ENCODE measurements around the gene SHH. TPM values are rescaled to one million over a fixed set of nuclear protein-coding genes. Genes with fewer than 3 reads are reported as not detected.

SHH gene
- total and polyA plus RNA-seq, 2 donors (not counting 1 experiment from before 2014, with no cell fraction given): under 0.01 TPM; not detected in 1

GRCh38 chr7:155831807-155832524 lies 19.7 kb upstream of the SHH start:
- H3K9ac ChIP-seq (ENCODE audit: insufficient read depth, low read length): no peak overlapping the region
- no peaks in the 10 kb centered on the region for H3K4me1 ChIP-seq (ENCODE audit: control insufficient read depth, extremely low read depth, insufficient read depth, low read length)
- H3K27ac ChIP-seq (ENCODE audit: insufficient read depth, low read length): no peak overlapping the region
- peak in 1 of 2 donors; percentile 12 for DNase-seq (ENCODE audit: low read depth in 2 of 2)
- no peak overlapping the region for H2AFZ ChIP-seq (ENCODE audit: low read length)
- H3K36me3 ChIP-seq (ENCODE audit: control insufficient read depth, insufficient read depth, low read length): no peaks in the 10 kb centered on the region
- H4K20me1 ChIP-seq (ENCODE audit: control insufficient read depth, extremely low read depth, insufficient read depth, low read length): no peaks in the 10 kb centered on the region
- H3K4me3 ChIP-seq (replicated peaks in 1 of 4; ENCODE audit: control extremely low read depth in 1 of 4, insufficient read depth in 1 of 4, low read depth in 3 of 4, low read length in 4 of 4): no peak overlapping the region
- no peaks in the 10 kb centered on the region for H3K79me2 ChIP-seq (ENCODE audit: control insufficient read depth, insufficient read depth, low read length)
- TF ChIP-seq EZH2 (IDR thresholded peaks at IDR 0.05; ENCODE audit: low read length, missing control alignments): no peak
- TF ChIP-seq, protein P1, sequence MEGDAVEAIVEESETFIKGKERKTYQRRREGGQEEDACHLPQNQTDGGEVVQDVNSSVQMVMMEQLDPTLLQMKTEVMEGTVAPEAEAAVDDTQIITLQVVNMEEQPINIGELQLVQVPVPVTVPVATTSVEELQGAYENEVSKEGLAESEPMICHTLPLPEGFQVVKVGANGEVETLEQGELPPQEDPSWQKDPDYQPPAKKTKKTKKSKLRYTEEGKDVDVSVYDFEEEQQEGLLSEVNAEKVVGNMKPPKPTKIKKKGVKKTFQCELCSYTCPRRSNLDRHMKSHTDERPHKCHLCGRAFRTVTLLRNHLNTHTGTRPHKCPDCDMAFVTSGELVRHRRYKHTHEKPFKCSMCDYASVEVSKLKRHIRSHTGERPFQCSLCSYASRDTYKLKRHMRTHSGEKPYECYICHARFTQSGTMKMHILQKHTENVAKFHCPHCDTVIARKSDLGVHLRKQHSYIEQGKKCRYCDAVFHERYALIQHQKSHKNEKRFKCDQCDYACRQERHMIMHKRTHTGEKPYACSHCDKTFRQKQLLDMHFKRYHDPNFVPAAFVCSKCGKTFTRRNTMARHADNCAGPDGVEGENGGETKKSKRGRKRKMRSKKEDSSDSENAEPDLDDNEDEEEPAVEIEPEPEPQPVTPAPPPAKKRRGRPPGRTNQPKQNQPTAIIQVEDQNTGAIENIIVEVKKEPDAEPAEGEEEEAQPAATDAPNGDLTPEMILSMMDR (conservative IDR thresholded peaks at IDR 0.05 in 1 of 2, IDR thresholded peaks at IDR 0.05 in 1 of 2; ENCODE audit: low read depth in 1 of 2, low read length in 2 of 2): no peak
- H3K9me3 ChIP-seq (ENCODE audit: control insufficient read depth, insufficient read depth, low read depth, low read length): no peaks in the 10 kb centered on the region
- H3K4me2 ChIP-seq (ENCODE audit: extremely low read depth, insufficient read depth, low read length): no peak overlapping the region
- H3K27me3 ChIP-seq (ENCODE audit: control insufficient read depth, insufficient read depth, low read length): no peaks in the 10 kb centered on the region

- H4K20me1 ChIP-seq (ENCODE audit: control insufficient read depth, extremely low read depth, insufficient read depth, low read length): no peaks in the 10 kb centered on the region
- TF ChIP-seq EZH2 (IDR thresholded peaks at IDR 0.05; ENCODE audit: low read length, missing control alignments): no peak
- TF ChIP-seq, protein P1 (conservative IDR thresholded peaks at IDR 0.05 in 1 of 2, IDR thresholded peaks at IDR 0.05 in 1 of 2; ENCODE audit: low read depth in 1 of 2, low read length in 2 of 2): no peak
- H3K4me2 ChIP-seq (ENCODE audit: extremely low read depth, insufficient read depth, low read length): no peak overlapping the region
- no peak overlapping the region for H3K9ac ChIP-seq (ENCODE audit: insufficient read depth, low read length)
- H3K9me3 ChIP-seq (ENCODE audit: control insufficient read depth, insufficient read depth, low read depth, low read length): no peaks in the 10 kb centered on the region
- H3K36me3 ChIP-seq (ENCODE audit: control insufficient read depth, insufficient read depth, low read length): no peaks in the 10 kb centered on the region
- H2AFZ ChIP-seq (ENCODE audit: low read length): no peak overlapping the region
- H3K4me1 ChIP-seq (ENCODE audit: control insufficient read depth, extremely low read depth, insufficient read depth, low read length): no peaks in the 10 kb centered on the region
- H3K27me3 ChIP-seq (ENCODE audit: control insufficient read depth, insufficient read depth, low read length): no peaks in the 10 kb centered on the region
- H3K79me2 ChIP-seq (ENCODE audit: control insufficient read depth, insufficient read depth, low read length): no peaks in the 10 kb centered on the region
- no peak overlapping the region for H3K27ac ChIP-seq (ENCODE audit: insufficient read depth, low read length)
- H3K4me3 ChIP-seq (replicated peaks in 1 of 4; ENCODE audit: control extremely low read depth in 1 of 4, insufficient read depth in 1 of 4, low read depth in 3 of 4, low read length in 4 of 4): no peak overlapping the region
- DNase-seq (ENCODE audit: low read depth in 2 of 2): no peak
Measured at GRCh38 chr7:155830961-155831806, 18.9 kb upstream of the SHH start.

DNA sequence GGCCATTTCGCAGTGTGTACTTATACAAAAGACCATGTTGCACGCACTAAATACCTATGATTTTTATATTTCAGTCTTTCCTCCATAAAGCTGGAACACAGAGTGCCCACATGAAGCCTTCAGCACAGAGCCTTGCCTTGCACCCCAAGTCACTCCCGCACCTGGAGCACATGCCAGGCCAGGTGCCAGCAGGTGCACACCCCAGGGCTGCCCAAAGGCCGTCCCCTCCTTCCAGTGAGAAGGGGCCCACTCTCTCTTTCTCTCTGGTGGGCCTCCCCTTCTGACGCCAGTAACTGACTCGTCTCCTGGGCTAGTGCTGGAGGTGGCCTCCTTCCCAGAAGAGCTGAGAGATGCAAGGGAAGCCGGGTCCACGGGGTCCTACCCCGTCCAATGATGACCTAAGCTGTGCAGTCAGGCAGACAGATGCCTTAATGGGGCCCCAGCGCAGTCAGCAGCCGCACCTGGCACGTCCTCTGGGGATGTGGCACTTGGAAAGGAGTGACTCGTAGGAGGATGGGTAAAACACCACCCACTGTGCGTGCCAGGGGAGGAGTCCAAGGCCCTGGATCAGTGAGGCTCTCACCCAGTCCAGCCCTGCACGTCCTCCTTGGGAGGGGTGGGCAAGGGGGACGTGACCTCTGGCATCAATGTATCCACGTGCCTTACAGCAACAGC lies 17.7 kb upstream of the SHH start:
- H3K4me1 ChIP-seq (ENCODE audit: control insufficient read depth, extremely low read depth, insufficient read depth, low read length): no peaks in the 10 kb centered on the region
- H3K9ac ChIP-seq (ENCODE audit: insufficient read depth, low read length): no peak overlapping the region
- H3K79me2 ChIP-seq (ENCODE audit: control insufficient read depth, insufficient read depth, low read length): no peaks in the 10 kb centered on the region
- H3K4me2 ChIP-seq (ENCODE audit: extremely low read depth, insufficient read depth, low read length): no peak overlapping the region
- no peaks in the 10 kb centered on the region for H3K27me3 ChIP-seq (ENCODE audit: control insufficient read depth, insufficient read depth, low read length)
- no peak overlapping the region for H2AFZ ChIP-seq (ENCODE audit: low read length)
- H3K27ac ChIP-seq (ENCODE audit: insufficient read depth, low read length): no peak overlapping the region
- DNase-seq (ENCODE audit: low read depth in 2 of 2): no peak
- H3K36me3 ChIP-seq (ENCODE audit: control insufficient read depth, insufficient read depth, low read length): no peaks in the 10 kb centered on the region
- H3K9me3 ChIP-seq (ENCODE audit: control insufficient read depth, insufficient read depth, low read depth, low read length): no peaks in the 10 kb centered on the region
- no peak overlapping the region for H3K4me3 ChIP-seq (replicated peaks in 1 of 4; ENCODE audit: control extremely low read depth in 1 of 4, insufficient read depth in 1 of 4, low read depth in 3 of 4, low read length in 4 of 4)
- no peaks in the 10 kb centered on the region for H4K20me1 ChIP-seq (ENCODE audit: control insufficient read depth, extremely low read depth, insufficient read depth, low read length)
- no peak for TF ChIP-seq EZH2 (IDR thresholded peaks at IDR 0.05; ENCODE audit: low read length, missing control alignments)
- TF ChIP-seq, protein P1 (conservative IDR thresholded peaks at IDR 0.05 in 1 of 2, IDR thresholded peaks at IDR 0.05 in 1 of 2; ENCODE audit: low read depth in 1 of 2, low read length in 2 of 2): no peak
